ENCODE results near the gene NOXA1.

The NOXA1 gene

GRCh38 chr9:137379761-137380161 lies 43.4 kb upstream of the NOXA1 start:
- Histone ChIP-seq H3K27me3 (ENCODE audit: insufficient read depth, low read depth, severe bottlenecking) (no peaks in the 10 kb centered on the region), H3K9me3 (ENCODE audit: severe bottlenecking) (no peaks in the 10 kb centered on the region), H3K4me3 (ENCODE audit: low read depth, low read length) (no peak overlapping the region), H3K36me3 (no peaks in the 10 kb centered on the region), H3K27ac (no peak overlapping the region)
- peak; percentile 5 for DNase-seq
- TF ChIP-seq, protein P1, sequence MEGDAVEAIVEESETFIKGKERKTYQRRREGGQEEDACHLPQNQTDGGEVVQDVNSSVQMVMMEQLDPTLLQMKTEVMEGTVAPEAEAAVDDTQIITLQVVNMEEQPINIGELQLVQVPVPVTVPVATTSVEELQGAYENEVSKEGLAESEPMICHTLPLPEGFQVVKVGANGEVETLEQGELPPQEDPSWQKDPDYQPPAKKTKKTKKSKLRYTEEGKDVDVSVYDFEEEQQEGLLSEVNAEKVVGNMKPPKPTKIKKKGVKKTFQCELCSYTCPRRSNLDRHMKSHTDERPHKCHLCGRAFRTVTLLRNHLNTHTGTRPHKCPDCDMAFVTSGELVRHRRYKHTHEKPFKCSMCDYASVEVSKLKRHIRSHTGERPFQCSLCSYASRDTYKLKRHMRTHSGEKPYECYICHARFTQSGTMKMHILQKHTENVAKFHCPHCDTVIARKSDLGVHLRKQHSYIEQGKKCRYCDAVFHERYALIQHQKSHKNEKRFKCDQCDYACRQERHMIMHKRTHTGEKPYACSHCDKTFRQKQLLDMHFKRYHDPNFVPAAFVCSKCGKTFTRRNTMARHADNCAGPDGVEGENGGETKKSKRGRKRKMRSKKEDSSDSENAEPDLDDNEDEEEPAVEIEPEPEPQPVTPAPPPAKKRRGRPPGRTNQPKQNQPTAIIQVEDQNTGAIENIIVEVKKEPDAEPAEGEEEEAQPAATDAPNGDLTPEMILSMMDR (IDR thresholded peaks at IDR 0.05; ENCODE audit: low read depth, low read length), result no peak

DNA sequence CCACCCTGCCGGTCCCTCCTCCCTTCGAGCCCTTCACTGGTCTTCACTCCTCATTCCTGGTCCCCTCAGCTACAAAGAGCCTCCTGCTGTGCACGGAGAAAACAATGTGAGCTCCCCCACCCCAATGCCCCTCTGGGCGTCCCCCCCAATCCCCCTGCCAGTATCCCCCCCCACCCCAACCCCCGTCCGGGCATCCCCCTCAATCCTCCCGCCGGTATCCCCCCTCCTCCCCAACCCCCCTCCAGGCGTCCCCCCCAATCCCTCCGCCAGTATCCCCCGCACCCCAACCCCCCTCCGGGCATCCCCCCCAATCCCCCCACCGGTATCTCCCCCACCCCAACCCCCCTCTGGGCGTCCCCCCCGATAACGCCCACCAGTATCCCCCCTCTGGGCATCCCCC lies 43.0 kb upstream of the NOXA1 start:
- Histone ChIP-seq H3K9me3 (ENCODE audit: severe bottlenecking) (no peaks in the 10 kb centered on the region), H3K36me3 (no peaks in the 10 kb centered on the region), H3K27me3 (ENCODE audit: insufficient read depth, low read depth, severe bottlenecking) (no peaks in the 10 kb centered on the region), H3K4me3 (ENCODE audit: low read depth, low read length) (no peak overlapping the region), H3K27ac (no peak overlapping the region)
- no peak for DNase-seq
- TF ChIP-seq, protein P1 (IDR thresholded peaks at IDR 0.05; ENCODE audit: low read depth, low read length), result no peak

- Histone ChIP-seq H3K36me3 (no peaks in the 10 kb centered on the region), H3K27ac (no peak overlapping the region), H3K4me3 (ENCODE audit: low read depth, low read length) (no peak overlapping the region), H3K27me3 (ENCODE audit: insufficient read depth, low read depth, severe bottlenecking) (no peaks in the 10 kb centered on the region), H3K9me3 (ENCODE audit: severe bottlenecking) (no peaks in the 10 kb centered on the region)
- DNase-seq, result peak; percentile 0
- TF ChIP-seq, protein P1 (IDR thresholded peaks at IDR 0.05; ENCODE audit: low read depth, low read length), result no peak
Measured at GRCh38 chr9:137380606-137381005, 42.6 kb upstream of the NOXA1 start.

DNA sequence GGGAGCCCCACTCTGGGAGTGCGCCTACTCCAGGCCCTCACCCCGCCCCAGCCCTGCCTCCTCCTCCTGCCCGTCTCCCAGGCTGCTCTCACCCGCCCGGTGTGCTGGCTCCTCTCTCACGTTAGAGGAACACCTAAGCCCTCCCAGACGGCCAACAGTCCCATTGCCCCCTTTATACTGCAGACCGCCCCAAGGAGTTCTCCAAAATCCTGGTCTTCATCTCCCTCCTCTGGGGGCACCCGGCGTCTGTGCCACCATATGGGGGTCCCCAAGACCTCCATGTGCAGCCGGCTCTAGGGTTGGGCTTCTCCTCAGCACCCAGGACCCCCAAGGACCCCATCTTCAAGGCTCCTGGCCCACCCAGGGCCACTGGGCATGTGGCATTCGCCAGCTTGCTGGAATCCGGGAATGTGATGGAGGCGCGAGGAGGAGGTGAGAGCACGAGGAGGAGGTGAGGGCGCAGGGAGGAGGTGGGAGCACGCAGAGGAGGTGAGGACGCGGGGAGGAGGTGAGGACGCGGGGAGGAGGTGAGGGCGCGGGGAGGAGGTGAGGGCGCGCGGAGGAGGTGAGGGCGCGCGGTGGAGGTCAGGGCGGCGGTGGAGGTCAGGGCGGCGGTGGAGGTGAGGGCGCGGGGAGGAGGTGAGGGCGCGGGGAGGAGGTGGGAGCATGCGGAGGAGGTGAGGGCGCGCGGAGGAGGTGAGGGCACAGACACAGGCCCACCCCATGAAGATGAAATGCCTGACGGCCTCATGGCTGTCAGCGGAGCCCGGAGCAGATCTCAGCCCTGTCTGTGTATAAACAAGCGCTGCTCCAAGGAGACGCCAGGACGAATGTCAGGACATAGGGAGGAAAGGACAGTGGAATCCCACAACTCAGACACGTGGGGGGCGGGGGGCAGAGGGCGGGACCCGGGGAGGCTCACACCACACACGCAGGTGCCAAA lies 41.4 kb upstream of the NOXA1 start:
- Histone ChIP-seq H3K27ac (no peak overlapping the region), H3K9me3 (ENCODE audit: severe bottlenecking) (no peaks in the 10 kb centered on the region)

DNA sequence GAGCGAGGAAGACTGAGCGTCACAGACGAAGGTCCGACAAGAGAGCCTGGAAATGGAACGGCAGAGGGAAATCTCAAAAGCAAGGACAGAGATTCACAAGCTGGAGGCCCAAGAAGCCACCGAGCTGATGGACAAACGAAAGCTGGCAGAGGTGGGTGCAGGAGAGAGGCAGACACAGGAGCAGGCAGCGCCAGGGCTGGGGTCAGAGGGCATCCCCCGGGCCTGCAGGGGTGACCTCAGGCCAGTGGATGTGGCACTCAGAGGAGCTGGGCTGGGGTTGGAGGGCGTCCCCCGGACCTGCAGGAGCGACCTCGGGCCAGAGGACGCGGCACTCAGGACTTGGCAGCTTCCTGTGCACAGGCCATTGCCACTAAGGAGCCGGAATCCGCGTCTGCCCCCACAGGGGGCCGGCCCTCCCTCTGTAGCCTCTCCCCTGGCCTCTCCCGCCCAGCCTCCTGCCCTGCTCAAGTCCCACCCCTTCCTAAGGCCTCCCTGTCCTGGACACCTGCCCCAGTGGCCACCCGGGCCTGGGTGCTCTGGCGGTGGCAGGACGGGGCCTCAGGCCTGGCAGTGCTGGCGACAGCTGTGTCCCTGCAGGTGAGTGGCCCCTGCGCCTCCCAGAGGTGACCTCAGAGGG lies 40.6 kb upstream of the NOXA1 start:
- TF ChIP-seq, protein P1 (IDR thresholded peaks at IDR 0.05; ENCODE audit: low read depth, low read length), result no peak
- H3K9me3 ChIP-seq (ENCODE audit: severe bottlenecking), result no peaks in the 10 kb centered on the region
- H3K27ac ChIP-seq, result no peak overlapping the region
- peak; percentile 6 for DNase-seq
- H3K36me3 ChIP-seq, result no peaks in the 10 kb centered on the region
- H3K4me3 ChIP-seq (ENCODE audit: low read depth, low read length), result no peak overlapping the region
- H3K27me3 ChIP-seq (ENCODE audit: insufficient read depth, low read depth, severe bottlenecking), result no peaks in the 10 kb centered on the region

More for the DNA sequence above, 41.4 kb upstream of the NOXA1 start:
- Histone ChIP-seq H3K27me3 (ENCODE audit: insufficient read depth, low read depth, severe bottlenecking) (no peaks in the 10 kb centered on the region), H3K4me3 (ENCODE audit: low read depth, low read length) (no peak overlapping the region), H3K36me3 (no peaks in the 10 kb centered on the region)
- TF ChIP-seq, protein P1 (IDR thresholded peaks at IDR 0.05; ENCODE audit: low read depth, low read length), result no peak
- peak; percentile 6 for DNase-seq

All from WERI-Rb-1 (cell line).